ENCODE data around the gene SAMD10. TPM values are rescaled to one million over a fixed set of nuclear protein-coding genes. Genes with fewer than 3 reads are reported as not detected.
A peak's percentile ranks its signal among the peaks of the same experiment; 100 is the strongest.

The SAMD10 gene
- total RNA-seq, 1 experiment from 2014 or later = not detected

GRCh38 chr20:63958964-63959698, 20.3 kb downstream of the SAMD10 start:
- Histone ChIP-seq H3K4me1 (0 out of 2 replicates have a peak, but pooled peaks cover 3% of the 10 kb centered on the region), H3K36me3 (peaks cover 18% of the 10 kb centered on the region; the same call in 1 of the 2 replicates), H3K9me3 (replicated peaks) (no peaks in the 10 kb centered on the region), H3K27ac (no peak overlapping the region), H3K4me3 (no peak overlapping the region), H3K27me3 (no peaks in the 10 kb centered on the region)
- no peak for DNase-seq

GRCh38 chr20:63958471-63958870, 21.0 kb downstream of the SAMD10 start:
- no peaks in the 10 kb centered on the region for H3K9me3 ChIP-seq (replicated peaks)
- H3K4me3 ChIP-seq = no peak overlapping the region
- no peak for DNase-seq
- H3K27me3 ChIP-seq = no peaks in the 10 kb centered on the region
- 0 out of 2 replicates have a peak, but pooled peaks cover 3% of the 10 kb centered on the region for H3K4me1 ChIP-seq
- H3K36me3 ChIP-seq = peaks cover 13% of the 10 kb centered on the region; the same call in 1 of the 2 replicates
- H3K27ac ChIP-seq = no peak overlapping the region

- 0 out of 2 replicates have a peak, but pooled peaks cover 3% of the 10 kb centered on the region for H3K4me1 ChIP-seq
- no peak overlapping the region for H3K27ac ChIP-seq
- H3K9me3 ChIP-seq (replicated peaks) = no peaks in the 10 kb centered on the region
- DNase-seq = peak in 1 of 2 experiments; percentile 39
- no peak overlapping the region for H3K4me3 ChIP-seq
- no peaks in the 10 kb centered on the region for H3K27me3 ChIP-seq
- H3K36me3 ChIP-seq = peaks cover 10% of the 10 kb centered on the region; the same call in 1 of the 2 replicates
Observed at GRCh38 chr20:63957690-63958441, 21.6 kb downstream of the SAMD10 start.

GRCh38 chr20:63957004-63957689, 22.3 kb downstream of the SAMD10 start:
- peak; percentile 58 to 61 for DNase-seq
- Histone ChIP-seq H3K4me1 (0 out of 2 replicates have a peak, but pooled peaks cover 3% of the 10 kb centered on the region), H3K4me3 (peak overlapping the region; percentile 94), H3K27ac (no peak overlapping the region), H3K36me3 (peaks cover 6% of the 10 kb centered on the region; the same call in 1 of the 2 replicates), H3K9me3 (replicated peaks) (no peaks in the 10 kb centered on the region), H3K27me3 (no peaks in the 10 kb centered on the region)

- H3K9me3 ChIP-seq (replicated peaks) = no peaks in the 10 kb centered on the region
- no peak for DNase-seq
- H3K4me3 ChIP-seq = peak overlapping the region; percentile 94
- no peak overlapping the region for H3K27ac ChIP-seq
- H3K36me3 ChIP-seq = peaks cover under 1% of the 10 kb centered on the region; the same call in 1 of the 2 replicates
- no peaks in the 10 kb centered on the region for H3K27me3 ChIP-seq
- 0 out of 2 replicates have a peak, but pooled peaks cover 3% of the 10 kb centered on the region for H3K4me1 ChIP-seq
Observed at GRCh38 chr20:63956664-63957003, 22.8 kb downstream of the SAMD10 start.

GRCh38 chr20:63955827-63956663, 23.4 kb downstream of the SAMD10 start, which contains the start of gene UCKL1:
Gene UCKL1, minus strand, starts transcription at chr20:63956416. Its CDS starts 44 bp downstream, at chr20:63956372.
- peaks cover 5% of the 10 kb centered on the region; the same call in 1 of the 2 replicates for H3K4me1 ChIP-seq
- peak within 1 kb of the TSS; percentile 86 for H3K27ac ChIP-seq
- peak within 1 kb of the TSS; percentile 94 for H3K4me3 ChIP-seq
- no peaks in the 10 kb centered on the region for H3K27me3 ChIP-seq
- peak; percentile 94 to 97 for DNase-seq
- H3K36me3 ChIP-seq = no peaks in the 10 kb centered on the region
- H3K9me3 ChIP-seq (replicated peaks) = no peaks in the 10 kb centered on the region

GRCh38 chr20:63955281-63955826, 24.1 kb downstream of the SAMD10 start:
- no peaks in the 10 kb centered on the region for H3K27me3 ChIP-seq
- peak; percentile 63 to 73 for DNase-seq
- H3K4me3 ChIP-seq = peak overlapping the region; percentile 94
- no peaks in the 10 kb centered on the region for H3K36me3 ChIP-seq
- no peaks in the 10 kb centered on the region for H3K9me3 ChIP-seq (replicated peaks)
- peak overlapping the region; percentile 86 for H3K27ac ChIP-seq
- H3K4me1 ChIP-seq = peaks cover 12% of the 10 kb centered on the region

- no peaks in the 10 kb centered on the region for H3K36me3 ChIP-seq
- H3K4me3 ChIP-seq = no peak overlapping the region
- peaks cover 20% of the 10 kb centered on the region for H3K4me1 ChIP-seq
- H3K27me3 ChIP-seq = no peaks in the 10 kb centered on the region
- H3K27ac ChIP-seq = no peak overlapping the region
- DNase-seq = no peak
- H3K9me3 ChIP-seq (replicated peaks) = no peaks in the 10 kb centered on the region
Observed at GRCh38 chr20:63953764-63954429, 25.5 kb downstream of the SAMD10 start.

- no peak for DNase-seq
- H3K4me3 ChIP-seq = no peak overlapping the region
- no peak overlapping the region for H3K27ac ChIP-seq
- peaks cover 23% of the 10 kb centered on the region for H3K4me1 ChIP-seq
- H3K27me3 ChIP-seq = no peaks in the 10 kb centered on the region
- H3K36me3 ChIP-seq = no peaks in the 10 kb centered on the region
- no peaks in the 10 kb centered on the region for H3K9me3 ChIP-seq (replicated peaks)
Observed at GRCh38 chr20:63952769-63953168, 26.7 kb downstream of the SAMD10 start.

- Histone ChIP-seq H3K27me3 (no peaks in the 10 kb centered on the region), H3K27ac (no peak overlapping the region), H3K4me3 (no peak overlapping the region), H3K9me3 (replicated peaks) (no peaks in the 10 kb centered on the region), H3K4me1 (peaks cover 23% of the 10 kb centered on the region), H3K36me3 (no peaks in the 10 kb centered on the region)
- no peak for DNase-seq
Observed at GRCh38 chr20:63952210-63952535, 27.3 kb downstream of the SAMD10 start.

GRCh38 chr20:63951398-63952209, 27.8 kb downstream of the SAMD10 start:
- no peak overlapping the region for H3K4me3 ChIP-seq
- no peaks in the 10 kb centered on the region for H3K27me3 ChIP-seq
- DNase-seq = no peak
- no peaks in the 10 kb centered on the region for H3K9me3 ChIP-seq (replicated peaks)
- no peak overlapping the region for H3K27ac ChIP-seq
- H3K4me1 ChIP-seq = peaks cover 21% of the 10 kb centered on the region
- no peaks in the 10 kb centered on the region for H3K36me3 ChIP-seq

GRCh38 chr20:63950701-63951397, 28.6 kb downstream of the SAMD10 start:
- no peaks in the 10 kb centered on the region for H3K9me3 ChIP-seq (replicated peaks)
- peaks cover under 1% of the 10 kb centered on the region; the same call in 1 of the 2 replicates for H3K36me3 ChIP-seq
- DNase-seq = no peak
- H3K4me3 ChIP-seq = no peak overlapping the region
- H3K4me1 ChIP-seq = peaks cover 20% of the 10 kb centered on the region
- no peak overlapping the region for H3K27ac ChIP-seq
- H3K27me3 ChIP-seq = no peaks in the 10 kb centered on the region
